H1 (cell line): ENCODE data around the gene SUGP2. TPM values are rescaled to one million over a fixed set of nuclear protein-coding genes. Genes with fewer than 3 reads are reported as not detected.

Experiments
- CTCF ChIA-PET: fragments of 300-600 bp; sonication (Branson Sonifier 250); formaldehyde crosslinking; loops from one replicate; lab custom pipeline; 2021; ENCODE audit not compliant: partially characterized antibody; lab: Charles Lee
- POLR2A ChIA-PET: fragments of 300-600 bp; sonication (Branson Sonifier 250); formaldehyde crosslinking; loops from one replicate; lab custom pipeline; 2021; ENCODE audit warnings: inconsistent platforms; ENCODE audit not compliant: partially characterized antibody; lab: Charles Lee
- DNase-seq, 2 experiments: peaks; one replicate each; pipeline versions ENCODE4 v3.0.0 to v3.0.0-alpha.2; 2010 to 2022; ENCODE audit warnings: low spot score in 2 of 2, low read depth in 1 of 2, mixed read lengths in 1 of 2
- FAIRE-seq: peaks from 2 replicates; lab custom pipeline; 2011; peaks lifted over from hg19 to GRCh38; lab: Jason Lieb, UNC
- H2AFZ ChIP-seq: 2 replicates; pipeline ENCODE4 v1.8.1; 2012; ENCODE audit warnings: low read length, inconsistent platforms
- H2AK5ac ChIP-seq: 2 replicates; pipeline ENCODE4 v1.6.1; 2013; ENCODE audit warnings: low read depth, low read length
- H2BK120ac ChIP-seq: replicated peaks from 2 replicates; pipeline ENCODE3; 2013; ENCODE audit warnings: low read depth, low read length, inconsistent platforms
- H2BK12ac ChIP-seq: 2 replicates; pipeline ENCODE4 v1.6.1; 2013; ENCODE audit warnings: low read depth, low read length
- H2BK15ac ChIP-seq: 2 replicates; pipeline ENCODE4 v1.6.1; 2013; ENCODE audit warnings: low read length
- H2BK20ac ChIP-seq: 2 replicates; pipeline ENCODE4 v1.6.1; 2013; ENCODE audit warnings: low read length
- H2BK5ac ChIP-seq: 2 replicates; pipeline ENCODE4 v1.6.1; 2013; ENCODE audit warnings: low read depth, low read length
- H3K14ac ChIP-seq: 2 replicates; pipeline ENCODE4 v1.6.1; 2013; ENCODE audit warnings: inconsistent platforms; ENCODE audit not compliant: insufficient read length
- H3K18ac ChIP-seq: 2 replicates; pipeline ENCODE4 v1.6.1; 2013; ENCODE audit warnings: low read length; ENCODE audit errors: extremely low read depth
- H3K23ac ChIP-seq: 2 replicates; pipeline ENCODE4 v1.6.1; 2013; ENCODE audit warnings: inconsistent platforms; ENCODE audit not compliant: insufficient read length
- H3K23me2 ChIP-seq: 2 replicates; pipeline ENCODE4 v1.6.1; 2013; ENCODE audit warnings: low read depth, low read length
- H3K27ac ChIP-seq: 2 replicates; pipeline ENCODE4 v1.6.1; 2011; ENCODE audit warnings: low read depth, low read length, inconsistent platforms
- H3K27me3 ChIP-seq, 4 experiments: replicated peaks in 1 of 4; 1 replicate in 1 of 4; 2 replicates in 3 of 4; pipeline versions ENCODE4 v1.6.1 to v1.8.1; 2011 to 2013; ENCODE audit warnings: low read length in 3 of 4, mild to moderate bottlenecking in 3 of 4, inconsistent platforms in 2 of 4, mixed read lengths in 2 of 4, moderate library complexity in 1 of 4; ENCODE audit not compliant: control insufficient read depth in 3 of 4, insufficient read depth in 3 of 4; ENCODE audit errors: extremely low read depth in 1 of 4
- H3K36me3 ChIP-seq, 4 experiments: 2 replicates each; pipeline versions ENCODE4 v1.6.1 to v1.8.1; 2011 to 2013; ENCODE audit warnings: mild to moderate bottlenecking in 4 of 4, low read length in 3 of 4, moderate library complexity in 2 of 4, control low read depth in 1 of 4, inconsistent platforms in 1 of 4; ENCODE audit not compliant: insufficient read depth in 4 of 4, control insufficient read depth in 2 of 4
- H3K4ac ChIP-seq: replicated peaks from 2 replicates; pipeline ENCODE3; 2013; ENCODE audit warnings: low read length, low read depth, mixed read lengths, inconsistent platforms; ENCODE audit not compliant: insufficient read length
- H3K4me1 ChIP-seq, 4 experiments: replicated peaks in 1 of 4; 1 replicate in 1 of 4; 2 replicates in 3 of 4; pipeline versions ENCODE4 v1.6.1 to v1.8.1; 2011 to 2013; ENCODE audit warnings: low read length in 3 of 4, inconsistent platforms in 2 of 4, mixed read lengths in 1 of 4; ENCODE audit not compliant: insufficient read depth in 4 of 4, control insufficient read depth in 3 of 4
- H3K4me2 ChIP-seq, 2 experiments: 2 replicates each; pipeline versions ENCODE4 v1.6.1 to v1.8.1; 2011 to 2013; ENCODE audit warnings: low read depth in 2 of 2, low read length in 2 of 2, control low read depth in 1 of 2, inconsistent platforms in 1 of 2, mild to moderate bottlenecking in 1 of 2; ENCODE audit not compliant: insufficient read depth in 1 of 2
- H3K4me3 ChIP-seq, 4 experiments: fragments of 200-600, 300-600 bp in 1 of 4; sonication (generic), shearing (Covaris generic), sonication (Bioruptor Twin) in 1 of 4; 2 replicates each; pipeline versions ENCODE4 v1.5.1 to v1.8.1; 2011 to 2016; ENCODE audit warnings: low read length in 4 of 4, low read depth in 3 of 4, control low read depth in 2 of 4, inconsistent platforms in 2 of 4, mild to moderate bottlenecking in 2 of 4, mixed read lengths in 1 of 4, moderate library complexity in 1 of 4; ENCODE audit not compliant: insufficient read depth in 2 of 4; ENCODE audit errors: extremely low read depth in 1 of 4
- H3K56ac ChIP-seq: replicated peaks from 2 replicates; pipeline ENCODE3; 2013; ENCODE audit warnings: low read depth, mild to moderate bottlenecking, mixed read lengths, low read length, inconsistent platforms; ENCODE audit not compliant: insufficient read length
- H3K79me1 ChIP-seq: 2 replicates; pipeline ENCODE4 v1.6.1; 2013; ENCODE audit warnings: low read depth, low read length, control low read depth
- H3K79me2 ChIP-seq, 2 experiments: 2 replicates each; pipeline versions ENCODE4 v1.6.1 to v1.8.1; 2012 to 2013; ENCODE audit warnings: low read length in 2 of 2, mild to moderate bottlenecking in 2 of 2, inconsistent platforms in 1 of 2; ENCODE audit not compliant: insufficient read depth in 2 of 2, control insufficient read depth in 1 of 2
- H3K9ac ChIP-seq, 4 experiments: replicated peaks in 1 of 4; 1 replicate in 1 of 4; 2 replicates in 3 of 4; pipeline versions ENCODE4 v1.6.1 to v1.8.1; 2011 to 2013; ENCODE audit warnings: low read depth in 3 of 4, low read length in 3 of 4, control low read depth in 2 of 4, mild to moderate bottlenecking in 2 of 4, moderate library complexity in 2 of 4, inconsistent platforms in 1 of 4; ENCODE audit errors: extremely low read depth in 1 of 4
- H3K9me3 ChIP-seq, 2 experiments: 2 replicates each; pipeline versions ENCODE4 v1.6.1 to v1.8.1; 2012 to 2013; ENCODE audit warnings: mild to moderate bottlenecking in 2 of 2, moderate library complexity in 2 of 2, control low read depth in 1 of 2, inconsistent platforms in 1 of 2, low read depth in 1 of 2, low read length in 1 of 2, mixed read lengths in 1 of 2; ENCODE audit not compliant: insufficient read depth in 2 of 2
- H4K20me1 ChIP-seq, 2 experiments: replicated peaks in 1 of 2; 2 replicates each; pipeline versions ENCODE3 to v1.8.1; 2011 to 2013; ENCODE audit warnings: inconsistent platforms in 2 of 2, low read length in 2 of 2, mild to moderate bottlenecking in 1 of 2; ENCODE audit not compliant: insufficient read depth in 2 of 2, control insufficient read depth in 1 of 2
- H4K5ac ChIP-seq: 2 replicates; pipeline ENCODE4 v1.6.1; 2013; ENCODE audit warnings: low read length, low read depth, mixed read lengths, inconsistent platforms; ENCODE audit not compliant: insufficient read length
- H4K8ac ChIP-seq: 2 replicates; pipeline ENCODE4 v1.8.0; 2013; ENCODE audit warnings: mild to moderate bottlenecking, moderate library complexity, low read length, inconsistent platforms; ENCODE audit not compliant: insufficient read depth; ENCODE audit errors: extremely low read depth
- H4K91ac ChIP-seq: replicated peaks from 2 replicates; pipeline ENCODE3; 2013; ENCODE audit warnings: low read length, mixed read lengths, inconsistent platforms; ENCODE audit not compliant: insufficient read length
- CREB1 ChIP-seq: IDR thresholded peaks from 2 replicates; pipeline ENCODE4 v1.6.1; 2012; ENCODE audit warnings: inconsistent platforms
- EGR1 ChIP-seq: IDR thresholded peaks from 2 replicates; pipeline ENCODE4 v1.6.1; 2011; ENCODE audit warnings: low read depth, low read length, borderline replicate concordance
- NANOG ChIP-seq: IDR thresholded peaks from 2 replicates; pipeline ENCODE4 v1.6.1; 2011; ENCODE audit warnings: low read length, low read depth, mild to moderate bottlenecking, inconsistent platforms; ENCODE audit not compliant: insufficient read depth, poor library complexity, severe bottlenecking
- POLR2AphosphoS5 ChIP-seq: IDR thresholded peaks from 2 replicates; pipeline ENCODE4 v1.6.1; 2011; ENCODE audit warnings: low read depth, low read length
- POU5F1 ChIP-seq: IDR thresholded peaks from 2 replicates; pipeline ENCODE4 v1.6.1; 2011; ENCODE audit warnings: low read depth, mild to moderate bottlenecking, low read length, moderate library complexity
- RNF2 ChIP-seq: fragments of 200-900, 300-1000 bp; sonication (generic); IDR thresholded peaks from 2 replicates; pipeline ENCODE4 v1.7.1; 2016; ENCODE audit warnings: borderline replicate concordance, low read depth, mild to moderate bottlenecking, antibody characterized with exemption, low read length; ENCODE audit not compliant: poor library complexity, severe bottlenecking; ENCODE audit errors: missing control alignments
- SIRT6 ChIP-seq: IDR thresholded peaks from one replicate; pipeline ENCODE4 v1.7.1; 2012; ENCODE audit warnings: low read length, inconsistent platforms
- TBP ChIP-seq: IDR thresholded peaks from 2 replicates; pipeline ENCODE4 v1.6.1; 2011; ENCODE audit warnings: low read depth, low read length, improper control_type of control experiment
- WGBS, 2 experiments: shearing (Covaris generic) in 1 of 2; methylation state at CpG; one replicate each; pipeline versions ENCODE4 v1.1.6 to v1.1.7; 2013 to 2015; ENCODE audit warnings: low lambda C conversion rate in 2 of 2, mixed read lengths in 2 of 2, inconsistent platforms in 1 of 2, low coverage in 1 of 2, missing lambda C conversion rate in 1 of 2; ENCODE audit not compliant: insufficient replicate concordance in 2 of 2, insufficient coverage in 1 of 2, insufficient read length in 1 of 2; ENCODE audit errors: extremely low coverage in 1 of 2, missing lambda C conversion rate in 1 of 2; 5-methylcytosine and 5-hydroxymethylcytosine counted together
- polyA plus RNA-seq, 7 experiments: library from polyadenylated mRNA; depleted of rRNA in 3 of 7; stranded (reverse) in 5 of 7; unstranded in 2 of 7; fragments of >200 nt in 5 of 7; fragments of 200-250 nt in 2 of 7; gene quantifications; 1 replicate in 5 of 7; 2 replicates in 1 of 7; 4 replicates in 1 of 7; pipeline versions ENCODE4 v1.2.1 to v1.2.3, GENCODE V29; 2011 to 2013; ENCODE audit warnings: missing spikeins in 2 of 7, mixed read lengths in 2 of 7
- total RNA-seq: library from RNA; stranded (reverse); fragmentation: NEBNext Ultra II Directional; extraction: Animal tissue kit (Norgen Biotek cat#: 25700); gene quantifications from 2 replicates; pipeline ENCODE4 v1.2.1, GENCODE V29; 2021
- TF ChIP-seq, protein P1 (sequence below), 3 experiments: IDR thresholded peaks; 1 replicate in 2 of 3; 2 replicates in 1 of 3; pipeline versions ENCODE4 v1.5.1 to v1.6.1; 2011; ENCODE audit warnings: low read length in 3 of 3, mild to moderate bottlenecking in 3 of 3, inconsistent platforms in 2 of 3, low read depth in 1 of 3, moderate library complexity in 1 of 3; ENCODE audit not compliant: insufficient read depth in 1 of 3; ENCODE audit errors: control extremely low read depth in 1 of 3

The SUGP2 gene
- total and polyA plus RNA-seq, 2 of the 8 experiments (the other 6 are each of a cell fraction or from before 2014, with no cell fraction given), result 57.7 to 114 TPM

DNA sequence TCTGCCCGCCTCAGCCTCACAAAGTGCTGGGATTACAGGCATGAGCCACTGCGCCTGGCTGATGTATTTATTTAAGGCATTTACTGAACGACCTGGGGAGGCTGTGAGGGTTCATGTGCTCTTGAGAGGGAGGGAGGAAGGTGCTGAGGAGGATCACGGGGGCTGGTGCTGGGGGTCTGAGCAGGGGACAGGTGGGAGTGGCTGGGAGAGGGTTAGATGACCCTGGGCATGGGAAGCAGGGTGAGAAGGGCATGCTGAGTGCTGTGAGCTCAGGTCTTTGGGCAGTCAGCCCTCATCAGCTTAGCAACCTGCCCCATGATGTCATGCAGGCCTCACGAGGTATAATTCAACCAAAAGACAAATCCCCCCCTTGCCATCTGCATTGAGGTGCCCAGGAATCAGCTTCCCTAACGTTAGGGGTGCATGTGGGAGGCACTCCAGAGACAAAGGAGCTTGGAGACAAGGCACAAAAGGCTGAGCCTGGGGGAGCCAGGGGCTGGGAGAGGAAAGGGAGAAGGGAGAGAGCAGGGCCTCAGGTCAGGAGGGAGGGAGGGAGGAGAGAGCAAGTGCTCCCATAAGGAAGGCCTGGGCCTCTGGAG lies 36.4 kb downstream of the SUGP2 start:
- POLR2A ChIA-PET, result interaction anchor here (0.7 to 4.4 kb wide), 2 partner anchors 11 to 62 kb away, joined by 3 to 26 read pairs; no protein-coding TSS in a partner anchor
- no peak overlapping the region for H2BK15ac ChIP-seq
- no peaks in the 10 kb centered on the region for H3K27me3 ChIP-seq
- no peak overlapping the region for H3K4ac ChIP-seq
- CTCF ChIA-PET, result interaction anchor here (0.6 to 3.2 kb wide), 4 partner anchors 11 to 130 kb away, joined by 3 to 40 read pairs (median 4); partner anchors contain the start of genes COPE and DDX49
- no peak overlapping the region for H3K9ac ChIP-seq
- H3K14ac ChIP-seq, result no peak overlapping the region
- H2BK12ac ChIP-seq, result no peak overlapping the region
- no peak overlapping the region for H3K4me2 ChIP-seq
- H2BK5ac ChIP-seq, result no peak overlapping the region
- H3K36me3 ChIP-seq, result peaks cover 13 to 53% (median 30%) of the 10 kb centered on the region in 4 experiments
- H2AFZ ChIP-seq, result no peak overlapping the region
- H3K4me3 ChIP-seq, result no peak overlapping the region
- H3K9me3 ChIP-seq, result no peaks in the 10 kb centered on the region
- peaks cover 11 to 24% of the 10 kb centered on the region in 2 experiments for H4K20me1 ChIP-seq
- no peak overlapping the region for H2AK5ac ChIP-seq
- H4K91ac ChIP-seq, result no peak overlapping the region
- no peaks in the 10 kb centered on the region for H3K79me2 ChIP-seq
- no peak overlapping the region for H2BK20ac ChIP-seq
- TF ChIP-seq POU5F1 (no peak), TBP (no peak), POLR2AphosphoS5 (peak; percentile 57), SIRT6 (no peak), EGR1 (peak; percentile 60; the same call in 1 of the 2 replicates), RNF2 (no peak), CREB1 (0 out of 2 replicates have a peak, but pooled peaks have one; percentile 11), NANOG (no peak)
- TF ChIP-seq, protein P1, sequence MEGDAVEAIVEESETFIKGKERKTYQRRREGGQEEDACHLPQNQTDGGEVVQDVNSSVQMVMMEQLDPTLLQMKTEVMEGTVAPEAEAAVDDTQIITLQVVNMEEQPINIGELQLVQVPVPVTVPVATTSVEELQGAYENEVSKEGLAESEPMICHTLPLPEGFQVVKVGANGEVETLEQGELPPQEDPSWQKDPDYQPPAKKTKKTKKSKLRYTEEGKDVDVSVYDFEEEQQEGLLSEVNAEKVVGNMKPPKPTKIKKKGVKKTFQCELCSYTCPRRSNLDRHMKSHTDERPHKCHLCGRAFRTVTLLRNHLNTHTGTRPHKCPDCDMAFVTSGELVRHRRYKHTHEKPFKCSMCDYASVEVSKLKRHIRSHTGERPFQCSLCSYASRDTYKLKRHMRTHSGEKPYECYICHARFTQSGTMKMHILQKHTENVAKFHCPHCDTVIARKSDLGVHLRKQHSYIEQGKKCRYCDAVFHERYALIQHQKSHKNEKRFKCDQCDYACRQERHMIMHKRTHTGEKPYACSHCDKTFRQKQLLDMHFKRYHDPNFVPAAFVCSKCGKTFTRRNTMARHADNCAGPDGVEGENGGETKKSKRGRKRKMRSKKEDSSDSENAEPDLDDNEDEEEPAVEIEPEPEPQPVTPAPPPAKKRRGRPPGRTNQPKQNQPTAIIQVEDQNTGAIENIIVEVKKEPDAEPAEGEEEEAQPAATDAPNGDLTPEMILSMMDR (IDR thresholded peaks at IDR 0.05; ENCODE audit: control extremely low read depth in 1 of 3, insufficient read depth in 1 of 3, low read depth in 1 of 3, low read length in 3 of 3), result no peak
- H3K79me1 ChIP-seq, result 0 out of 2 replicates have a peak, but pooled peaks cover 3% of the 10 kb centered on the region
- no peaks in the 10 kb centered on the region for H3K23me2 ChIP-seq
- H3K27ac ChIP-seq, result no peak overlapping the region
- H3K4me1 ChIP-seq, result peaks cover 0 to 7% (median 3%) of the 10 kb centered on the region in 4 experiments; a peak in 5 of 7 replicates
- no peak overlapping the region for H3K56ac ChIP-seq
- H3K18ac ChIP-seq, result no peak overlapping the region
- DNase-seq (no peak), FAIRE-seq (no peak)
- H4K5ac ChIP-seq, result no peak overlapping the region
- no peak overlapping the region for H2BK120ac ChIP-seq
- H4K8ac ChIP-seq, result no peak overlapping the region
- WGBS, 2 experiments, result 82% methylated on average over 6 of the region's 6 CpGs; no CpG with 5 or more reads in 1 of the 2 experiments
- no peak overlapping the region for H3K23ac ChIP-seq
